ENCODE measurements around the gene SLC5A9. TPM values are rescaled to one million over a fixed set of nuclear protein-coding genes. Genes with fewer than 3 reads are reported as not detected.

The SLC5A9 gene
- total RNA-seq, 1 donor from 2014 or later: not detected

GRCh38 chr1:48249868-48250267 lies 27.4 kb downstream of the SLC5A9 start:
- Mint-ChIP-seq H3K27me3 (ENCODE audit: unreplicated experiment) (peaks cover 2% of the 10 kb centered on the region), H3K4me1 (ENCODE audit: low read depth, unreplicated experiment) (no peaks in the 10 kb centered on the region), H3K9me3 (ENCODE audit: unreplicated experiment) (peaks cover 2% of the 10 kb centered on the region), H3K27ac (ENCODE audit: unreplicated experiment) (no peak overlapping the region), H3K36me3 (ENCODE audit: unreplicated experiment) (no peaks in the 10 kb centered on the region), H3K4me3 (ENCODE audit: unreplicated experiment) (no peak overlapping the region)
- no peak for TF ChIP-seq CTCF (IDR thresholded peaks at IDR 0.05; ENCODE audit: partially characterized antibody, unreplicated experiment)
- DNase-seq: no peak

- DNase-seq: no peak
- no peak for TF ChIP-seq CTCF (IDR thresholded peaks at IDR 0.05; ENCODE audit: partially characterized antibody, unreplicated experiment)
- Mint-ChIP-seq H3K9me3 (ENCODE audit: unreplicated experiment) (peaks cover 2% of the 10 kb centered on the region), H3K27me3 (ENCODE audit: unreplicated experiment) (peaks cover 2% of the 10 kb centered on the region), H3K4me3 (ENCODE audit: unreplicated experiment) (no peak overlapping the region), H3K27ac (ENCODE audit: unreplicated experiment) (no peak overlapping the region), H3K36me3 (ENCODE audit: unreplicated experiment) (no peaks in the 10 kb centered on the region), H3K4me1 (ENCODE audit: low read depth, unreplicated experiment) (no peaks in the 10 kb centered on the region)
Observed at GRCh38 chr1:48250572-48250971, 28.1 kb downstream of the SLC5A9 start.

- Mint-ChIP-seq H3K9me3 (ENCODE audit: unreplicated experiment) (peaks cover 2% of the 10 kb centered on the region), H3K36me3 (ENCODE audit: unreplicated experiment) (no peaks in the 10 kb centered on the region), H3K27me3 (ENCODE audit: unreplicated experiment) (peaks cover 2% of the 10 kb centered on the region), H3K4me1 (ENCODE audit: low read depth, unreplicated experiment) (no peaks in the 10 kb centered on the region), H3K27ac (ENCODE audit: unreplicated experiment) (no peak overlapping the region), H3K4me3 (ENCODE audit: unreplicated experiment) (no peak overlapping the region)
- DNase-seq: no peak
- TF ChIP-seq CTCF (IDR thresholded peaks at IDR 0.05; ENCODE audit: partially characterized antibody, unreplicated experiment): no peak
Observed at GRCh38 chr1:48251323-48251722, 28.8 kb downstream of the SLC5A9 start.

- peaks cover 2% of the 10 kb centered on the region for H3K27me3 Mint-ChIP-seq (ENCODE audit: unreplicated experiment)
- TF ChIP-seq CTCF (IDR thresholded peaks at IDR 0.05; ENCODE audit: partially characterized antibody, unreplicated experiment): no peak
- H3K9me3 Mint-ChIP-seq (ENCODE audit: unreplicated experiment): peaks cover 2% of the 10 kb centered on the region
- H3K4me3 Mint-ChIP-seq (ENCODE audit: unreplicated experiment): no peak overlapping the region
- H3K27ac Mint-ChIP-seq (ENCODE audit: unreplicated experiment): no peak overlapping the region
- DNase-seq: no peak
- no peaks in the 10 kb centered on the region for H3K4me1 Mint-ChIP-seq (ENCODE audit: low read depth, unreplicated experiment)
- no peaks in the 10 kb centered on the region for H3K36me3 Mint-ChIP-seq (ENCODE audit: unreplicated experiment)
Observed at GRCh38 chr1:48251821-48252220, 29.3 kb downstream of the SLC5A9 start.

GRCh38 chr1:48254254-48254653 lies 31.7 kb downstream of the SLC5A9 start:
- TF ChIP-seq CTCF (IDR thresholded peaks at IDR 0.05; ENCODE audit: partially characterized antibody, unreplicated experiment): no peak
- H3K27me3 Mint-ChIP-seq (ENCODE audit: unreplicated experiment): peaks cover 2% of the 10 kb centered on the region
- H3K27ac Mint-ChIP-seq (ENCODE audit: unreplicated experiment): no peak overlapping the region
- no peak for DNase-seq
- no peak overlapping the region for H3K4me3 Mint-ChIP-seq (ENCODE audit: unreplicated experiment)
- no peaks in the 10 kb centered on the region for H3K4me1 Mint-ChIP-seq (ENCODE audit: low read depth, unreplicated experiment)
- H3K36me3 Mint-ChIP-seq (ENCODE audit: unreplicated experiment): no peaks in the 10 kb centered on the region
- H3K9me3 Mint-ChIP-seq (ENCODE audit: unreplicated experiment): no peaks in the 10 kb centered on the region

Data from glutamatergic neuron (in vitro differentiated cells).